Coronary artery (tissue), 2 donors: ENCODE results near the gene CDK10.
A peak's percentile ranks its signal among the peaks of the same experiment; 100 is the strongest.
"Not testable (repeated sequence)": the region's sequence is repeated elsewhere in the genome, so short reads cannot be mapped to it uniquely, and the experiment has no call there.

ENCODE experiments used
- DNase-seq: peaks from one replicate; pipeline ENCODE4 v3.0.0-alpha.2; 2017; ENCODE audit warnings: low spot score
- H3K27ac ChIP-seq, 2 donors: fragments of 200-600 bp; sonication (generic); one replicate each; pipeline ENCODE4 v1.5.1; 2016 to 2019
- H3K4me3 ChIP-seq: fragments of 200-600 bp; sonication (generic); 2 replicates; pipeline ENCODE4 v1.5.1; 2016; ENCODE audit warnings: mild to moderate bottlenecking, moderate library complexity
- CTCF ChIP-seq: fragments of 200-600 bp; sonication (generic); IDR thresholded peaks from one replicate; pipeline ENCODE4 v1.5.1; 2019; ENCODE audit warnings: antibody characterized with exemption

Gene CDK10

GRCh38 chr16:89697616-89698331 lies 11.3 kb downstream of the CDK10 start:
- DNase-seq, result no peak
- Histone ChIP-seq H3K27ac (no peak overlapping the region), H3K4me3 (no peak overlapping the region)
- TF ChIP-seq CTCF, result no peak

GRCh38 chr16:89698717-89699116 lies 12.2 kb downstream of the CDK10 start:
- not testable (repeated sequence) for H3K4me3 ChIP-seq, H3K27ac ChIP-seq, DNase-seq

GRCh38 chr16:89699629-89700099 lies 13.2 kb downstream of the CDK10 start:
- DNase-seq, result not testable (repeated sequence)
- H3K4me3 ChIP-seq, result peak overlapping the region; percentile 82
- peak overlapping the region; percentile 76 to 90 for H3K27ac ChIP-seq

- TF ChIP-seq CTCF, result no peak
- Histone ChIP-seq H3K27ac (peak overlapping the region; percentile 76 to 90), H3K4me3 (peak overlapping the region; percentile 82)
- DNase-seq, result peak; percentile 98
Measured at GRCh38 chr16:89700100-89700648, 13.7 kb downstream of the CDK10 start.

- no peak for TF ChIP-seq CTCF
- Histone ChIP-seq H3K27ac (peak overlapping the region; percentile 76 to 90), H3K4me3 (peak overlapping the region; percentile 82)
- DNase-seq, result no peak
Measured at GRCh38 chr16:89700649-89701424, 14.3 kb downstream of the CDK10 start.

- peak; percentile 89 for DNase-seq
- peak within 1 kb of the TSS; percentile 82 for H3K4me3 ChIP-seq
- TF ChIP-seq CTCF, result no peak
- H3K27ac ChIP-seq, result peak within 1 kb of the TSS; percentile 76 to 90
Measured at GRCh38 chr16:89701425-89702406, 15.2 kb downstream of the CDK10 start, which contains the start of gene SPATA2L. Gene SPATA2L (minus strand): TSS chr16:89701705. CDS start chr16:89701232, 473 bp downstream.

- DNase-seq, result no peak
- no peak for TF ChIP-seq CTCF
- H3K4me3 ChIP-seq, result no peak overlapping the region
- H3K27ac ChIP-seq, result no peak overlapping the region
Measured at GRCh38 chr16:89704281-89704680, 17.8 kb downstream of the CDK10 start.
